Activated T-helper 17 cell treated with anti-CD3 and anti-CD28 coated beads, Interleukin-2, amount 50 U/mL, for 72 hours (primary cell): ENCODE data around the gene ANKRD13A. TPM values are rescaled to one million over a fixed set of nuclear protein-coding genes. Genes with fewer than 3 reads are reported as not detected.
A peak's percentile ranks its signal among the peaks of the same experiment; 100 is the strongest.

Experiments used
- ATAC-seq: fragments of 150-1000 bp; cut with Tn5 transposase; replicated peaks from 2 replicates; pipeline ENCODE4 v1.10.0; 2021; ENCODE audit warnings: mild to moderate bottlenecking, moderate library complexity
- H3K27ac Mint-ChIP-seq: one replicate; pipeline ENCODE4 v1.8.0; 2022; ENCODE audit warnings: mixed read lengths
- H3K27me3 Mint-ChIP-seq: one replicate; pipeline ENCODE4 v1.8.0; 2022; ENCODE audit warnings: mixed read lengths
- H3K36me3 Mint-ChIP-seq: one replicate; pipeline ENCODE4 v1.8.0; 2022; ENCODE audit warnings: low read depth, mild to moderate bottlenecking, mixed read lengths
- H3K4me1 Mint-ChIP-seq: one replicate; pipeline ENCODE4 v1.8.0; 2022; ENCODE audit warnings: mixed read lengths
- H3K4me3 Mint-ChIP-seq: one replicate; pipeline ENCODE4 v1.8.0; 2022; ENCODE audit warnings: mild to moderate bottlenecking, mixed read lengths
- H3K9me3 Mint-ChIP-seq: one replicate; pipeline ENCODE4 v1.8.0; 2022; ENCODE audit warnings: mixed read lengths
- total RNA-seq, 2 donors: library from RNA; stranded (reverse); gene quantifications; one replicate each; pipeline ENCODE4 v1.2.3, GENCODE V29; 2022

ANKRD13A gene
- total RNA-seq, result 10 to 100 TPM; 61.4 to 68.5 TPM

GRCh38 chr12:109998904-109999648 lies at the start of gene ANKRD13A:
ANKRD13A (plus strand) TSS chr12:109999430; CDS start chr12:109999689, 259 bp downstream.
- peaks cover 38% of the 10 kb centered on the region for H3K36me3 Mint-ChIP-seq
- H3K27me3 Mint-ChIP-seq, result no peaks in the 10 kb centered on the region
- peak within 1 kb of the TSS; percentile 100 for H3K4me3 Mint-ChIP-seq
- H3K27ac Mint-ChIP-seq, result peak within 1 kb of the TSS; percentile 100
- peak; percentile 68 for ATAC-seq
- H3K4me1 Mint-ChIP-seq, result peaks cover 28% of the 10 kb centered on the region
- H3K9me3 Mint-ChIP-seq, result no peaks in the 10 kb centered on the region

- Mint-ChIP-seq H3K4me3 (no peak overlapping the region), H3K4me1 (peaks cover 35% of the 10 kb centered on the region), H3K9me3 (no peaks in the 10 kb centered on the region), H3K27me3 (no peaks in the 10 kb centered on the region), H3K27ac (peak overlapping the region; percentile 69), H3K36me3 (peaks cover 93% of the 10 kb centered on the region)
- ATAC-seq, result no peak
Observed at GRCh38 chr12:109950625-109951024, 48.6 kb upstream of the ANKRD13A start.

GRCh38 chr12:109951136-109951535 lies 48.1 kb upstream of the ANKRD13A start:
- Mint-ChIP-seq H3K27me3 (no peaks in the 10 kb centered on the region), H3K27ac (peak overlapping the region; percentile 30), H3K4me1 (peaks cover 35% of the 10 kb centered on the region), H3K4me3 (no peak overlapping the region), H3K36me3 (peaks cover 98% of the 10 kb centered on the region), H3K9me3 (no peaks in the 10 kb centered on the region)
- ATAC-seq, result no peak

DNA sequence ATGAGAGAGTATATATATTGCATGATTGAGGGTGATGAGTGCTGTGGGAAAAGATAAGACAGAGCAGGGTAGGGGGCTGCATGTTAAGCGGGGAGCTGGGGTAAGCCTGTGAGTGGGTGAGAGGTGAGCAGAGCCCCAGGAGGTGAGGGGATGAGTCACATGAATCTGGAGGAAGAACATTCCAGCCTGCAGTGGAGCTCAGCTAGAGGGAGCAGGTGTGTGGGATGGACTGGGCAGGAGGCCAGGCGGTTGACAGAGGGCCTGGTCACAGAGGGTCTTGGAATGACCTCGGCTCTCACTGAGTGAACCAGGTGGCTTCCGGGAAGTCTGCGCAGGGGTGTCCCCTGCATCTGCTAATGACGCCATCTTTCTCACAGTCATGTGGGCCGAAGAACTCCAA lies 47.5 kb upstream of the ANKRD13A start:
- H3K27ac Mint-ChIP-seq, result peak overlapping the region; percentile 30
- peaks cover 99% of the 10 kb centered on the region for H3K36me3 Mint-ChIP-seq
- no peaks in the 10 kb centered on the region for H3K9me3 Mint-ChIP-seq
- H3K4me1 Mint-ChIP-seq, result peaks cover 32% of the 10 kb centered on the region
- no peaks in the 10 kb centered on the region for H3K27me3 Mint-ChIP-seq
- no peak overlapping the region for H3K4me3 Mint-ChIP-seq
- ATAC-seq, result no peak

DNA sequence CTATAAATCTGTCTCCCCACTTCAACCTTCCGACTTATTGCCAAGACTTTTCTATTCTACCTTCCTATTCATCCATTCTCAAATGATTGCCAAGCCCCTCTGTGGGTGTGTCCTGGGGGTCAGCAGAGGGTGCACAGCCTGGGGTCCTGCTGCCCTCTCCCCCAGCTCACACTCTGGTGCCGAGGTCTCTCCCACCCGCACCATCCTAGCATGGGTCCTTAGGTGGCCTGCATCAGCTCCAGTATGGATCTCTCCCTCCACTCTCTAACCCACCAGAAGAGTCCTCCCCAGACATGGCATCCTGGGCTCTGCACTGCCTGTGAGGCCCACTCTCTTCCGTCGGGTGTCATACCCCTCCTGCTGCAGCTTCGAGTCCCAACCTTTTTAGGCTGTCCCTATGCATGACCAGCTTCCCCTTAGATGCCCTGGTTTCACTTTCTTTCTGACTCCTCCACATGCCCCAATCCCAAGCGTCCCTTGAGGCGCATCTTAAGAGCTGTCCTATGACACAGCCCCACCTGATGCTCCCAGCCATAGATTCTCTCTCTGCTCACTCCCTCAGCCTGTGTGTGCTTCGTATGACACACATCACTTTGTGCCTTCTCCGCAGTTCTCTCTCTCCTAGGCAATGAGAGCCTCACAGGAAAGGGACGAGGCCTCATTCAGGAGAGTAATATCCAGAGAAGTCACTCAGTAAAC lies 46.9 kb upstream of the ANKRD13A start:
- peak overlapping the region; percentile 47 for H3K27ac Mint-ChIP-seq
- H3K4me1 Mint-ChIP-seq, result peaks cover 26% of the 10 kb centered on the region
- ATAC-seq, result peak; percentile 75
- H3K27me3 Mint-ChIP-seq, result no peaks in the 10 kb centered on the region
- no peaks in the 10 kb centered on the region for H3K9me3 Mint-ChIP-seq
- no peak overlapping the region for H3K4me3 Mint-ChIP-seq
- H3K36me3 Mint-ChIP-seq, result peaks cover 99% of the 10 kb centered on the region

DNA sequence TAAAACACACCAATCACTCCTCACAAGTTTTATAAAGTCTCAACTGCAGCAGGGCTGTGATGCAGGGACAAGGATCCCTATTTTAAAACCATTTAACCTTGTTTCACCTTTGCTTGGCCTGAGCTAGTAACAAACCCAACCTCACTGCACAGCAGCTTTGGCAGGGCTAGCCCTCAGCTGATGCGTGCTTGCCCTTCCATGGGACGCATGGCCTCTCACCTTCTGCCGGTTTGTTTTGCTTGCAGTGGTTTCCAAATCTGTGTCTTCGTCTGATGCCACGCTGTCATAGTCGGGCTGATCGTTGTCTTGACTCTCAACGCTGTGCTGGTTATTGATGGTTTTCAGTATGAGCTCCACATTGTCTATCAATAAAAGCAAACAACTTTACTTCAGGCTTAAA lies 46.4 kb upstream of the ANKRD13A start:
- ATAC-seq, result no peak
- Mint-ChIP-seq H3K4me1 (peaks cover 20% of the 10 kb centered on the region), H3K27me3 (no peaks in the 10 kb centered on the region), H3K27ac (peak overlapping the region; percentile 47), H3K4me3 (no peak overlapping the region), H3K36me3 (peaks cover 99% of the 10 kb centered on the region), H3K9me3 (no peaks in the 10 kb centered on the region)

DNA sequence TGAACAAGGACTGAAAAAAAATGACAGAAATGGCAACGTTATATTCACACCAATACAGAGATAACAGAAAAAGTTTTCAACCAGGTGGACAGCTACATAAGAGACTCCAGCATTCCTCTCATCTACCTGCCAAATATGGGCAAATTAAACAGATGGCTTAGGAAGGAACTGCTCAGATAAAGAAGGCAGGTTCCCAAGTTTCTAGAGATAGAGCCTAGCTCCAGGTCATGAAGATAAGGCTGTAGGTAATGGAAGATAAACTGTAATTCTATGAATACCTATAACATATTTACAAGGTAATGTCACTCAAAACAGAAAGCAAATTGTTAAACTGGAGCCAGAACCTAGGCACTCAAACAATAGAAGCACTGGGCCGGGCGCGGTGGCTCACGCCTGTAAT lies 45.6 kb upstream of the ANKRD13A start:
- peak overlapping the region; percentile 47 for H3K27ac Mint-ChIP-seq
- ATAC-seq, result no peak
- no peaks in the 10 kb centered on the region for H3K27me3 Mint-ChIP-seq
- peaks cover 14% of the 10 kb centered on the region for H3K4me1 Mint-ChIP-seq
- H3K36me3 Mint-ChIP-seq, result peaks cover 99% of the 10 kb centered on the region
- no peaks in the 10 kb centered on the region for H3K9me3 Mint-ChIP-seq
- H3K4me3 Mint-ChIP-seq, result no peak overlapping the region

DNA sequence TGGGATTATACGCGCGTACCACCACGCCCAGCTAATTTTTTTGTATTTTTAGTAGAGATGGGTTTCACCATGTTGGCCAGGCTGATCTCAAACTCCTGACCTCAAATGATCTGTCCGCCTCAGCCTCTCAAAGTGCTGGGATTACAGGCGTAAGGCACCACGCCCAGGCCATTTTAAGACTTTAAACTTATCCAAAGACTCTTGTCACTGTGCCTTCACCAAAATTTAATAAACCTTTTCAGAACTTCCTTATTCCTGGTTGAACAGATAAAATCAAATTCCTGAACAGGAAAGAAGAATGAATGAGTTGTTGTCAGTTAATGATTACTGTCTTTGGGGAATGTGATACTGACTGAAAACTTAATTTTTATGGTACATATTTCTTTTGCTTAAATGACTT lies 40.9 kb upstream of the ANKRD13A start:
- Mint-ChIP-seq H3K27me3 (no peaks in the 10 kb centered on the region), H3K36me3 (peaks cover 98% of the 10 kb centered on the region), H3K9me3 (no peaks in the 10 kb centered on the region), H3K4me3 (no peak overlapping the region), H3K4me1 (peaks cover 2% of the 10 kb centered on the region), H3K27ac (no peak overlapping the region)
- ATAC-seq, result no peak

DNA sequence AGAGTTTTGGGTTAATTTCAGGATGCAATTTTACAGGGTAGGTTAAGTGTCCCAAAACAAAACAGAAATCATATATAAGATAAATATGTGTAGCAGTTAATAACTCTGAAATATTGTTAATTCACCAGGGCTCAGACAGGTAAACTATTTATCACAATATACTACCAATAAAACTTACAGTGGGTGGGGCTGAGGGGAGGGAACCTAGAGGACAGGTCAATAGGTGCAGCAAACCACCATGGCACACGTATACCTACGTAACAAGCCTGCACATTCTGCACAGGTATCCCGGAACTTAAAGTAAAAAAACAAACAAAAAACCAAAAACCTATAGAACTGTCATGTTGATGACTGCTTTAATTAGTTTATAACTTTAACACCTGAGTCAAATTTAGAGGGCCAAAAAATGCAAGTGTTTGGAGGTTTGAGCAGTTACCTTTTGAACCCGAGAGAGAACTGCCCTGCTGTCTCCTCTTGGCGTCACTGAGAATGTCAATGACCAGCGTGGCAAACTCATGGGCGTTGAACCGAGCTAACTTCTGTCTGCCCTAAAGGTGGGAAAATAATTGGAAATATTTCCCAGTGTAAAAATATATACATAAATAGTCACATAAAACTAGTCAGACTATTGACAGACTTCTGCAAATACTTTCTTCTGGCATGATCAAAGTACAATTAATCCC lies 39.7 kb upstream of the ANKRD13A start:
- no peak overlapping the region for H3K4me3 Mint-ChIP-seq
- peaks cover 96% of the 10 kb centered on the region for H3K36me3 Mint-ChIP-seq
- no peak for ATAC-seq

GRCh38 chr12:109961201-109961600 lies 38.0 kb upstream of the ANKRD13A start:
- H3K36me3 Mint-ChIP-seq, result peaks cover 98% of the 10 kb centered on the region
- peaks cover 5% of the 10 kb centered on the region for H3K4me1 Mint-ChIP-seq
- no peaks in the 10 kb centered on the region for H3K9me3 Mint-ChIP-seq
- no peak for ATAC-seq
- H3K27me3 Mint-ChIP-seq, result no peaks in the 10 kb centered on the region
- H3K27ac Mint-ChIP-seq, result no peak overlapping the region
- H3K4me3 Mint-ChIP-seq, result no peak overlapping the region

More for the DNA sequence above, 39.7 kb upstream of the ANKRD13A start:
- H3K27ac Mint-ChIP-seq, result no peak overlapping the region
- H3K4me1 Mint-ChIP-seq, result peaks cover 5% of the 10 kb centered on the region
- H3K27me3 Mint-ChIP-seq, result no peaks in the 10 kb centered on the region
- no peaks in the 10 kb centered on the region for H3K9me3 Mint-ChIP-seq

DNA sequence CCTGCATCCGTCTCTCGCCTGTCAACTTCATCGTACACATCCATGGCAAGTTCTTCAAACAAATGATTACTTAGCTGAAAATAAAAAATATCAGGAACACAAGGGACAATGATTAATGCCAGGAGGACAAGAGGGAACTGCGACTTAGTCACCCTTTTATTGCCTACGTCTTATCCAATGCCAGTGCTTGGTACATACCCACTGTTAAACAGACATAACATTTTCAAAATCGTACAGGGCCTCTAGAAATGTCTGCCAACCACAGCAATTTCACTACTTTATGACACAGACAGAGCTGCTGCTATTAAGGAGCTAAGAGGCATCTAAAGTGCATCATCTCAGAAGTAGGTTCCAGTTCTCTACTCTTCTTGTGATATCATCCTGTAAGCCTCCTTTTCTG lies 37.6 kb upstream of the ANKRD13A start:
- no peaks in the 10 kb centered on the region for H3K27me3 Mint-ChIP-seq
- H3K4me3 Mint-ChIP-seq, result no peak overlapping the region
- no peaks in the 10 kb centered on the region for H3K9me3 Mint-ChIP-seq
- H3K27ac Mint-ChIP-seq, result no peak overlapping the region
- peak; percentile 38 for ATAC-seq
- peaks cover 98% of the 10 kb centered on the region for H3K36me3 Mint-ChIP-seq
- H3K4me1 Mint-ChIP-seq, result peaks cover 5% of the 10 kb centered on the region

- H3K4me1 Mint-ChIP-seq, result peaks cover 6% of the 10 kb centered on the region
- H3K27ac Mint-ChIP-seq, result no peak overlapping the region
- H3K36me3 Mint-ChIP-seq, result peaks cover 95% of the 10 kb centered on the region
- no peak overlapping the region for H3K4me3 Mint-ChIP-seq
- H3K9me3 Mint-ChIP-seq, result no peaks in the 10 kb centered on the region
- H3K27me3 Mint-ChIP-seq, result no peaks in the 10 kb centered on the region
- ATAC-seq, result peak; percentile 28
Observed at GRCh38 chr12:109962398-109962797, 36.8 kb upstream of the ANKRD13A start.

- H3K27ac Mint-ChIP-seq, result peak overlapping the region; percentile 57
- no peak overlapping the region for H3K4me3 Mint-ChIP-seq
- peaks cover 15% of the 10 kb centered on the region for H3K4me1 Mint-ChIP-seq
- H3K36me3 Mint-ChIP-seq, result peaks cover 95% of the 10 kb centered on the region
- no peak for ATAC-seq
- H3K9me3 Mint-ChIP-seq, result no peaks in the 10 kb centered on the region
- H3K27me3 Mint-ChIP-seq, result no peaks in the 10 kb centered on the region
Observed at GRCh38 chr12:109963330-109963729, 35.9 kb upstream of the ANKRD13A start.

- Mint-ChIP-seq H3K27me3 (no peaks in the 10 kb centered on the region), H3K9me3 (no peaks in the 10 kb centered on the region), H3K4me3 (no peak overlapping the region), H3K27ac (peak overlapping the region; percentile 57), H3K4me1 (peaks cover 15% of the 10 kb centered on the region), H3K36me3 (peaks cover 91% of the 10 kb centered on the region)
- no peak for ATAC-seq
Observed at GRCh38 chr12:109963743-109964429, 35.3 kb upstream of the ANKRD13A start.
